Astrocyte of the cerebellum (primary cell): Measurements from ENCODE around the gene MAGI1.
"Not testable (repeated sequence)": the region's sequence is repeated elsewhere in the genome, so short reads cannot be mapped to it uniquely, and the experiment has no call there.

Experiments
- DNase-seq: peaks from one replicate; pipeline ENCODE4 v3.0.0-alpha.2; 2011; ENCODE audit warnings: low read depth
- H3K4me3 ChIP-seq: 2 replicates; pipeline ENCODE4 v1.5.1; 2011; ENCODE audit warnings: mild to moderate bottlenecking, low read depth, low read length, moderate library complexity
- CTCF ChIP-seq: IDR thresholded peaks from 2 replicates; pipeline ENCODE4 v1.5.1; 2012; ENCODE audit warnings: low read length, low read depth, moderate library complexity, mild to moderate bottlenecking; ENCODE audit errors: missing control alignments
- in situ Hi-C: cut with HindIII; loops from 2 replicates; pipeline ENCODE4 v1.10.0; 2017; ENCODE audit warnings: low sequenced_read_pairs

MAGI1 gene

DNA sequence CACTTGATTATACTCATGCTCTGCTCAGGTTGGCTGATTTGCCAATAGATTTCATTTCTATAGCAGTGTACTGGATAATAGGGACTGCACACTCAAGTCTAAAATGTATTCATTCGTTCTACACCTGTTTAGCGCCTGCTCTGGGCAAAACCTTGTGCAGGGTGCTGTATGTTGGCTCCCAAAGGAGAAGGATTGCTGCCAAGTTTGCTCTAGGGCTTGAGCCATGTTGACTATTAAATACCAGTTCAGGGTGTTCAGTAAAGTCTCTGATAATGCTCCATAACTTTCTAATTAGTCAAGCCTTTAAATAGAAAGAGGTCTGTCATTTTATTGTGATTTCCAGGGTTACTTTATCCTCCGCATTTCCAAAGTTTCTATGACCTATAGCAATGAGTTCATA is 470.2 kb downstream of the MAGI1 start:
- no peak for DNase-seq
- H3K4me3 ChIP-seq = no peak overlapping the region
- TF ChIP-seq CTCF = no peak
- in situ Hi-C loops = no loop called here

DNA sequence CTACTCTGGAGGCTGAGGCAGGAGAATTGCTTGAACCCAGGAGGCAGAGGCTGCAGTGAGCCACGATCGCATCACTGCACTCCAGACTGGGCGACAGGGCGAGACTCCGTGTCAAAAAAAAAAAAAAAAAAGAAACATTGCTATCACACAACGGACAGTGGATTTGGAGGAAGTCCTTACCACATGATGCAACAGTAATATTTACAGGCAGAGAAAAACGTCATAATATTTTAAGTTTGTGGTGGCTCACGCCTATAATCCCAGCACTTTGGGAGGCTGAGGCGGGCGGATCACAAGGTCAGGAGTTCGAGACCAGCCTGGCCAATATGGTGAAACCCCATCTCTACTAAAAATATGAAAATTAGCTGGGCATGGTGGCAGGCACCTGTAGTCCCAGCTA is 473.0 kb downstream of the MAGI1 start:
- DNase-seq, H3K4me3 ChIP-seq, in situ Hi-C loops: not testable (repeated sequence)

DNA sequence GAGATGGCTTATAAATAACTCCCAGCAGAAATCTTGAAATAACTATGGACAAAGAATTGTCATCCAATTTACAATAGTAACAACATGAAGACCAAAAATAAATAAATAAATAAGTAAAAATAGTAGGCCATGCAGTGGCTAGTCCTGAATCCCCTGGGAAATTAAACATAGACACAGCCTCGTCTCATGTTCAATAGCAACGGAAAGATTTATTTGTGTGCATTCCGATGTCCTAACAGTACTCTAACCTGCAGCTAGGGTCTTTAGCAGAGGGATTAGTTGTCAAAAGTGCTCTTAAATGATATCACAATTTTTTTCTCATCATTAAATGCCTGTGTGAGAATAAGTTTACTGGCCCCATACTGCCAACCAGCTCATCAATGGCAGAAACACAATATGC is 474.2 kb downstream of the MAGI1 start:
- no peak for TF ChIP-seq CTCF
- in situ Hi-C loops = no loop called here
- no peak for DNase-seq
- no peak overlapping the region for H3K4me3 ChIP-seq

DNA sequence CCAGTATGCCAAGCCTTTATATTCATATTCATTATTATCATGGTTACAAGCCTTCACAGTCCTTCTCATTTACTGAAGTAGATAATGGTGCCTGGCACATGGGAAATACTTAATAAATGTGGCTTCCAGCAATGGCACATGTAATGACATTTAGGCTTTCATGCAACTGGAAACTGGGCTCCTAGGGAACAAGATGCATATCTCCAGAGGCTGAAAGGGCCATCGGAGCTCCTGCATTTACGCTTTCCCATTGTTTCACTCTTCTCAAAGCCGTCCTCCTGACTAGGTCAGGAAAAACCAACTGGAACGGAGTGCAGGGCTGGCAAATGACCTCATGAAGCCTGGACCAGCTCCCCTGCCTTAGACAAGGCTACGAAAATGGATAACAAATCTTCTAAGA is 474.9 kb downstream of the MAGI1 start:
- in situ Hi-C loops = no loop called here
- DNase-seq = no peak
- TF ChIP-seq CTCF = no peak
- no peak overlapping the region for H3K4me3 ChIP-seq

DNA sequence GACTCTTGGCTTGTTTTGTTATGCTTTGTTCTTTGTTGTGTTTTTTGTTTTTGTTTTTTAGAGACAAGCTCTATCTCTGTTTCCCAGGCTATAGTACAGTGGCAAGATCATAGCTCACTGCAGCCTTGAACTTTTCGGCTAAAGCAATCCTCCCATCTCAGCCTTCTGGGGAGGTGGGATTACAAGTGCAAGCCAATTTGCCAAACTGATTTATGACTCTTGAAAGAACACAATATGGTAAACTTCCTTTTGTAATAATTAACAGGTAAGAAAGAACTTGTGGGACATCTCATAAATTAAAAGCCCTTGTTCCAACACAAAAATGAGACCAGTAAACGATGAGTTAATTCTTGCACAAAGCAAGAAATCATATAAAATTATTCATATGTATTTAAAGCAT is 476.3 kb downstream of the MAGI1 start:
- no peak for DNase-seq
- no peak overlapping the region for H3K4me3 ChIP-seq
- TF ChIP-seq CTCF = no peak
- in situ Hi-C loops = no loop called here

GRCh38 chr3:65561617-65562016 is 477.1 kb downstream of the MAGI1 start:
- no peak for DNase-seq
- in situ Hi-C loops = no loop called here
- TF ChIP-seq CTCF = no peak
- H3K4me3 ChIP-seq = no peak overlapping the region

GRCh38 chr3:65560901-65561300 is 477.8 kb downstream of the MAGI1 start:
- in situ Hi-C loops = no loop called here
- DNase-seq = no peak
- no peak overlapping the region for H3K4me3 ChIP-seq
- TF ChIP-seq CTCF = no peak
